DND-41 (cell line): Measurements from ENCODE around the gene ZDHHC1.

Source experiments
- ATAC-seq: fragments of 200-7000 bp; cut with Tn5 transposase; 3 replicates; pipeline ENCODE4 v1.9.1; 2021; ENCODE audit warnings: low read depth; ENCODE audit not compliant: insufficient read depth
- DNase-seq: peaks from one replicate; pipeline ENCODE4 v3.0.0-alpha.2; 2020
- H2AFZ ChIP-seq: 2 replicates; pipeline ENCODE4 v1.6.0; 2012; ENCODE audit warnings: low read depth, low read length
- H3K27ac ChIP-seq: 2 replicates; pipeline ENCODE4 v1.5.1; 2012; ENCODE audit warnings: low read length, inconsistent platforms
- H3K27me3 ChIP-seq: fragments of 200-600 bp; sonication (generic); 2 replicates; pipeline ENCODE4 v1.6.0; 2012; ENCODE audit warnings: low read length, mild to moderate bottlenecking, inconsistent platforms; ENCODE audit not compliant: insufficient read depth, poor library complexity
- H3K36me3 ChIP-seq: 2 replicates; pipeline ENCODE4 v1.5.1; 2012; ENCODE audit warnings: low read length, inconsistent platforms; ENCODE audit not compliant: insufficient read depth
- H3K4me1 ChIP-seq: 2 replicates; pipeline ENCODE4 v1.5.1; 2012; ENCODE audit warnings: mild to moderate bottlenecking, low read length; ENCODE audit not compliant: insufficient read depth
- H3K4me2 ChIP-seq: 2 replicates; pipeline ENCODE4 v1.6.0; 2012; ENCODE audit warnings: mild to moderate bottlenecking, moderate library complexity, low read length, inconsistent platforms; ENCODE audit not compliant: insufficient read depth
- H3K4me3 ChIP-seq, 2 experiments: fragments of 200-600 bp in 1 of 2; shearing (Covaris generic) in 1 of 2; 2 replicates each; pipeline ENCODE4 v1.5.1; 2012 to 2016; ENCODE audit warnings: inconsistent platforms in 2 of 2, low read length in 2 of 2, mild to moderate bottlenecking in 2 of 2, low read depth in 1 of 2, moderate library complexity in 1 of 2
- H3K79me2 ChIP-seq: 2 replicates; pipeline ENCODE4 v1.6.0; 2012; ENCODE audit warnings: low read length, inconsistent platforms; ENCODE audit not compliant: insufficient read depth
- H3K9ac ChIP-seq: 2 replicates; pipeline ENCODE4 v1.6.0; 2012; ENCODE audit warnings: low read depth, mild to moderate bottlenecking, inconsistent platforms, low read length, moderate library complexity
- H3K9me3 ChIP-seq: 2 replicates; pipeline ENCODE4 v1.5.1; 2012; ENCODE audit warnings: low read length, moderate library complexity, mild to moderate bottlenecking, inconsistent platforms; ENCODE audit not compliant: insufficient read depth, severe bottlenecking
- H4K20me1 ChIP-seq: 2 replicates; pipeline ENCODE4 v1.6.0; 2012; ENCODE audit warnings: low read length; ENCODE audit not compliant: insufficient read depth
- CTCF ChIP-seq: IDR thresholded peaks from 2 replicates; pipeline ENCODE4 v1.5.1; 2012; ENCODE audit warnings: borderline replicate concordance, low read length, moderate library complexity, mild to moderate bottlenecking; ENCODE audit not compliant: poor library complexity, severe bottlenecking; ENCODE audit errors: extremely low read depth
- EZH2 ChIP-seq: IDR thresholded peaks from 3 replicates; pipeline ENCODE4 v1.6.1; 2012; ENCODE audit warnings: borderline replicate concordance, low read depth, mild to moderate bottlenecking, moderate library complexity, low read length, inconsistent platforms; ENCODE audit not compliant: severe bottlenecking

The ZDHHC1 gene

GRCh38 chr16:67425061-67425460, 8.8 kb upstream of the ZDHHC1 start:
- Histone ChIP-seq H3K9me3 (no peaks in the 10 kb centered on the region), H3K4me1 (no peaks in the 10 kb centered on the region), H3K27me3 (peaks cover 23% of the 10 kb centered on the region), H3K27ac (no peak overlapping the region), H3K36me3 (no peaks in the 10 kb centered on the region), H3K4me2 (no peak overlapping the region), H3K9ac (no peak overlapping the region), H3K79me2 (no peaks in the 10 kb centered on the region), H2AFZ (no peak overlapping the region), H3K4me3 (no peak overlapping the region), H4K20me1 (peaks cover 14% of the 10 kb centered on the region)
- ATAC-seq (no peak), DNase-seq (no peak)
- TF ChIP-seq EZH2 (no peak), CTCF (no peak)

- Histone ChIP-seq H3K4me3 (no peak overlapping the region), H3K4me2 (no peak overlapping the region), H4K20me1 (peaks cover 14% of the 10 kb centered on the region), H3K27ac (no peak overlapping the region), H3K9me3 (no peaks in the 10 kb centered on the region), H2AFZ (no peak overlapping the region), H3K36me3 (no peaks in the 10 kb centered on the region), H3K4me1 (no peaks in the 10 kb centered on the region), H3K79me2 (no peaks in the 10 kb centered on the region), H3K27me3 (peaks cover 16% of the 10 kb centered on the region), H3K9ac (no peak overlapping the region)
- TF ChIP-seq CTCF: no peak
- no peak for TF ChIP-seq EZH2
- ATAC-seq (no peak), DNase-seq (no peak)
Measured at GRCh38 chr16:67424261-67424615, 8.0 kb upstream of the ZDHHC1 start.

GRCh38 chr16:67423611-67424260, 7.5 kb upstream of the ZDHHC1 start:
- no peak overlapping the region for H3K9ac ChIP-seq
- H3K79me2 ChIP-seq: no peaks in the 10 kb centered on the region
- peaks cover 11% of the 10 kb centered on the region for H4K20me1 ChIP-seq

More at GRCh38 chr16:67423611-67424260, 7.5 kb upstream of the ZDHHC1 start:
- ATAC-seq (no peak), DNase-seq (no peak)
- H3K36me3 ChIP-seq: no peaks in the 10 kb centered on the region
- H3K27ac ChIP-seq: no peak overlapping the region
- peaks cover 10% of the 10 kb centered on the region for H3K27me3 ChIP-seq
- H3K9me3 ChIP-seq: no peaks in the 10 kb centered on the region
- H2AFZ ChIP-seq: no peak overlapping the region
- no peak for TF ChIP-seq CTCF
- no peak overlapping the region for H3K4me2 ChIP-seq
- H3K4me1 ChIP-seq: no peaks in the 10 kb centered on the region
- H3K4me3 ChIP-seq: no peak overlapping the region
